HepG2 (cell line): ENCODE data around the gene TDRD6. TPM values are rescaled to one million over a fixed set of nuclear protein-coding genes. Genes with fewer than 3 reads are reported as not detected.

Source experiments
- BRF2 ChIP-seq: sonication (generic); formaldehyde crosslinking; IDR thresholded peaks from 2 replicates; pipeline ENCODE4 v1.8.1; 2022; ENCODE audit warnings: mild to moderate bottlenecking, missing genetic modification reagents
- CHCHD3 ChIP-seq: sonication (generic); formaldehyde crosslinking; IDR thresholded peaks from 2 replicates; pipeline ENCODE4 v1.8.0; 2022; ENCODE audit warnings: mild to moderate bottlenecking, missing genetic modification reagents, moderate library complexity
- ESRRA ChIP-seq: sonication (generic); formaldehyde crosslinking; IDR thresholded peaks from 2 replicates; pipeline ENCODE4 v1.5.1; 2020; ENCODE audit warnings: mild to moderate bottlenecking, low read depth, missing genetic modification reagents
- IRF9 ChIP-seq: sonication (generic); formaldehyde crosslinking; IDR thresholded peaks from 2 replicates; pipeline ENCODE4 v1.8.0; 2022; ENCODE audit warnings: missing genetic modification reagents, mild to moderate bottlenecking, borderline replicate concordance
- KDM4B ChIP-seq: sonication (generic); formaldehyde crosslinking; IDR thresholded peaks from 2 replicates; pipeline ENCODE4 v1.4.0; 2020; ENCODE audit warnings: missing genetic modification reagents
- REPIN1 ChIP-seq: sonication (generic); formaldehyde crosslinking; IDR thresholded peaks from 2 replicates; pipeline ENCODE4 v1.8.0; 2022; ENCODE audit warnings: missing genetic modification reagents, low read depth, mild to moderate bottlenecking, borderline replicate concordance
- SMAD3 ChIP-seq: sonication (generic); formaldehyde crosslinking; IDR thresholded peaks from 2 replicates; pipeline ENCODE4 v1.4.0; 2020; ENCODE audit warnings: missing genetic modification reagents
- WIZ ChIP-seq: sonication (generic); formaldehyde crosslinking; IDR thresholded peaks from 2 replicates; pipeline ENCODE4 v1.5.1; 2020; ENCODE audit warnings: mild to moderate bottlenecking, missing genetic modification reagents
- ZBTB1 ChIP-seq: sonication (generic); formaldehyde crosslinking; IDR thresholded peaks from 2 replicates; pipeline ENCODE4 v1.4.0; 2020; ENCODE audit warnings: missing genetic modification reagents, borderline replicate concordance
- ZFP36 ChIP-seq: fragments of 150-350 bp; IDR thresholded peaks from 2 replicates; pipeline ENCODE4 v1.6.1; 2018; ENCODE audit warnings: borderline replicate concordance, low read length, low read depth; ENCODE audit not compliant: partially characterized antibody
- ZFP91 ChIP-seq: sonication (generic); formaldehyde crosslinking; IDR thresholded peaks from 2 replicates; pipeline ENCODE4 v1.9.0; 2022; ENCODE audit warnings: missing genetic modification reagents, mild to moderate bottlenecking, borderline replicate concordance
- ZNF205 ChIP-seq: IDR thresholded peaks from 2 replicates; pipeline ENCODE4 v1.6.1; 2018; ENCODE audit warnings: missing biosample characterization, missing genetic modification reagents
- ZNF331 ChIP-seq: sonication (generic); formaldehyde crosslinking; IDR thresholded peaks from 2 replicates; pipeline ENCODE4 v1.4.0; 2020; ENCODE audit warnings: missing genetic modification reagents
- ZNF629 ChIP-seq: sonication (generic); formaldehyde crosslinking; conservative IDR thresholded peaks from 2 replicates; pipeline ENCODE4 v1.5.0; 2020; ENCODE audit warnings: missing genetic modification reagents
- ZNF879 ChIP-seq: sonication (generic); formaldehyde crosslinking; IDR thresholded peaks from 2 replicates; pipeline ENCODE4 v1.8.1; 2023; ENCODE audit warnings: missing genetic modification reagents
- polyA plus RNA-seq, 8 experiments: library from polyadenylated mRNA; depleted of rRNA in 3 of 8; stranded (reverse) in 7 of 8; unstranded in 1 of 8; fragments of >200 nt; fragmentation: Illumina TruSeq in 4 of 8; extraction: Trizol in 4 of 8; gene quantifications; 2 replicates each; pipeline versions ENCODE4 v1.2.1 to v1.2.3, GENCODE V29; 2011 to 2016; ENCODE audit warnings: low read depth in 4 of 8, missing spikeins in 1 of 8, mixed read lengths in 1 of 8; ENCODE audit not compliant: insufficient read depth in 1 of 8
- total RNA-seq, 5 experiments: library from RNA; depleted of rRNA; stranded (reverse); fragments of >200 nt; fragmentation: Illumina TruSeq; extraction: Trizol; gene quantifications; 2 replicates each; pipeline ENCODE4 v1.2.3, GENCODE V29; 2016; ENCODE audit warnings: low read depth in 1 of 5
- TF ChIP-seq, protein P1 (sequence below): sonication (generic); formaldehyde crosslinking; conservative IDR thresholded peaks from 2 replicates; pipeline ENCODE4 v1.4.0; 2020; ENCODE audit warnings: mild to moderate bottlenecking, missing genetic modification reagents, moderate library complexity
- TF ChIP-seq, protein P2 (sequence below): sonication (generic); formaldehyde crosslinking; IDR thresholded peaks from 2 replicates; pipeline ENCODE4 v1.5.1; 2020; ENCODE audit warnings: mild to moderate bottlenecking, missing genetic modification reagents, moderate library complexity

Gene TDRD6
- total and polyA plus RNA-seq, 2 of the 13 experiments (the other 11 are each of a cell fraction or from before 2014, with no cell fraction given): not detected

- TF ChIP-seq ZFP91 (peak; percentile 84; the same call in 1 of the 2 replicates), ZNF879 (CRISPR knock-in tag) (no peak), SMAD3 (CRISPR knock-in tag) (0 out of 2 replicates have a peak, but pooled peaks have one; percentile 36), IRF9 (CRISPR knock-in tag) (peak; percentile 24; the same call in 1 of the 2 replicates), KDM4B (CRISPR knock-in tag) (no peak), ZNF205 (CRISPR knock-in tag) (0 out of 2 replicates have a peak, but pooled peaks have one; percentile 18), ZNF331 (CRISPR knock-in tag) (peak; percentile 23; the same call in 1 of the 2 replicates), BRF2 (peak; percentile 9; the same call in 1 of the 2 replicates), ESRRA (CRISPR knock-in tag) (no peak), REPIN1 (CRISPR knock-in tag) (no peak), CHCHD3 (0 out of 2 replicates have a peak, but pooled peaks have one; percentile 30), ZNF629 (CRISPR knock-in tag) (no peak), WIZ (CRISPR knock-in tag) (no peak), ZFP36 (no peak), ZBTB1 (CRISPR knock-in tag) (no peak)
- TF ChIP-seq, protein P1, sequence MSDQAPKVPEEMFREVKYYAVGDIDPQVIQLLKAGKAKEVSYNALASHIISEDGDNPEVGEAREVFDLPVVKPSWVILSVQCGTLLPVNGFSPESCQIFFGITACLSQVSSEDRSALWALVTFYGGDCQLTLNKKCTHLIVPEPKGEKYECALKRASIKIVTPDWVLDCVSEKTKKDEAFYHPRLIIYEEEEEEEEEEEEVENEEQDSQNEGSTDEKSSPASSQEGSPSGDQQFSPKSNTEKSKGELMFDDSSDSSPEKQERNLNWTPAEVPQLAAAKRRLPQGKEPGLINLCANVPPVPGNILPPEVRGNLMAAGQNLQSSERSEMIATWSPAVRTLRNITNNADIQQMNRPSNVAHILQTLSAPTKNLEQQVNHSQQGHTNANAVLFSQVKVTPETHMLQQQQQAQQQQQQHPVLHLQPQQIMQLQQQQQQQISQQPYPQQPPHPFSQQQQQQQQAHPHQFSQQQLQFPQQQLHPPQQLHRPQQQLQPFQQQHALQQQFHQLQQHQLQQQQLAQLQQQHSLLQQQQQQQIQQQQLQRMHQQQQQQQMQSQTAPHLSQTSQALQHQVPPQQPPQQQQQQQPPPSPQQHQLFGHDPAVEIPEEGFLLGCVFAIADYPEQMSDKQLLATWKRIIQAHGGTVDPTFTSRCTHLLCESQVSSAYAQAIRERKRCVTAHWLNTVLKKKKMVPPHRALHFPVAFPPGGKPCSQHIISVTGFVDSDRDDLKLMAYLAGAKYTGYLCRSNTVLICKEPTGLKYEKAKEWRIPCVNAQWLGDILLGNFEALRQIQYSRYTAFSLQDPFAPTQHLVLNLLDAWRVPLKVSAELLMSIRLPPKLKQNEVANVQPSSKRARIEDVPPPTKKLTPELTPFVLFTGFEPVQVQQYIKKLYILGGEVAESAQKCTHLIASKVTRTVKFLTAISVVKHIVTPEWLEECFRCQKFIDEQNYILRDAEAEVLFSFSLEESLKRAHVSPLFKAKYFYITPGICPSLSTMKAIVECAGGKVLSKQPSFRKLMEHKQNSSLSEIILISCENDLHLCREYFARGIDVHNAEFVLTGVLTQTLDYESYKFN (CRISPR knock-in tag): 0 out of 2 replicates have a peak, but pooled peaks have one; percentile 11
- TF ChIP-seq, protein P2, sequence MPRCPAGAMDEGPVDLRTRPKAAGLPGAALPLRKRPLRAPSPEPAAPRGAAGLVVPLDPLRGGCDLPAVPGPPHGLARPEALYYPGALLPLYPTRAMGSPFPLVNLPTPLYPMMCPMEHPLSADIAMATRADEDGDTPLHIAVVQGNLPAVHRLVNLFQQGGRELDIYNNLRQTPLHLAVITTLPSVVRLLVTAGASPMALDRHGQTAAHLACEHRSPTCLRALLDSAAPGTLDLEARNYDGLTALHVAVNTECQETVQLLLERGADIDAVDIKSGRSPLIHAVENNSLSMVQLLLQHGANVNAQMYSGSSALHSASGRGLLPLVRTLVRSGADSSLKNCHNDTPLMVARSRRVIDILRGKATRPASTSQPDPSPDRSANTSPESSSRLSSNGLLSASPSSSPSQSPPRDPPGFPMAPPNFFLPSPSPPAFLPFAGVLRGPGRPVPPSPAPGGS (CRISPR knock-in tag): 0 out of 2 replicates have a peak, but pooled peaks have one; percentile 77
Observed at GRCh38 chr6:46652603-46653438, 34.9 kb upstream of the TDRD6 start, which contains the start of the genes CYP39A1 and SLC25A27 (continued).
